Endothelial cell of umbilical vein (primary cell): ENCODE measurements around the gene KCNIP3. TPM values are rescaled to one million over a fixed set of nuclear protein-coding genes. Genes with fewer than 3 reads are reported as not detected.

Experiments
- BruUV-seq: library from RNA; stranded (reverse); fragments of 400-500 nt; replicated peaks from 2 replicates; lab custom pipeline; 2021; lab: Mats Ljungman, UMichigan
- CTCF ChIA-PET: fragments of 300-600, 350-600 bp; sonication (Branson Sonifier 250); formaldehyde crosslinking; loops from one replicate; lab custom pipeline; 2021; ENCODE audit warnings: antibody characterized with exemption, inconsistent platforms; lab: Charles Lee
- POLR2A ChIA-PET: fragments of 300-600, 350-600 bp; sonication (Branson Sonifier 250); formaldehyde crosslinking; loops from one replicate; lab custom pipeline; 2021; ENCODE audit warnings: antibody characterized with exemption, inconsistent platforms; lab: Charles Lee
- DNase-seq: peaks from one replicate; pipeline ENCODE4 v3.0.0-alpha.2; 2011; ENCODE audit warnings: low read depth, low spot score
- FAIRE-seq: peaks from 2 replicates; lab custom pipeline; 2011; peaks lifted over from hg19 to GRCh38; lab: Jason Lieb, UNC
- H2AFZ ChIP-seq: 2 replicates; pipeline ENCODE4 v1.6.0; 2012; ENCODE audit warnings: low read depth, low read length, control low read depth, inconsistent platforms
- H3K27ac ChIP-seq: 2 replicates; pipeline ENCODE4 v1.5.1; 2011; ENCODE audit warnings: low read depth, mild to moderate bottlenecking, control low read depth, low read length, moderate library complexity; ENCODE audit not compliant: insufficient read depth
- H3K27me3 ChIP-seq, 2 experiments: 2 replicates each; pipeline versions ENCODE4 v1.6.0 to v1.6.1; 2011; ENCODE audit warnings: low read length in 2 of 2, mixed read lengths in 1 of 2; ENCODE audit not compliant: control insufficient read depth in 2 of 2, insufficient read depth in 2 of 2
- H3K36me3 ChIP-seq, 2 experiments: 2 replicates in 1 of 2; 3 replicates in 1 of 2; pipeline ENCODE4 v1.5.1; 2011; ENCODE audit warnings: low read length in 2 of 2, mild to moderate bottlenecking in 1 of 2, moderate library complexity in 1 of 2; ENCODE audit not compliant: control insufficient read depth in 2 of 2, insufficient read depth in 2 of 2; ENCODE audit errors: extremely low read depth in 1 of 2
- H3K4me1 ChIP-seq: 3 replicates; pipeline ENCODE4 v1.5.1; 2011; ENCODE audit warnings: mild to moderate bottlenecking, low read length; ENCODE audit not compliant: control insufficient read depth, insufficient read depth; ENCODE audit errors: extremely low read depth
- H3K4me2 ChIP-seq: 2 replicates; pipeline ENCODE4 v1.6.1; 2011; ENCODE audit warnings: low read length, control low read depth, mixed read lengths; ENCODE audit not compliant: insufficient read depth
- H3K4me3 ChIP-seq, 3 experiments: fragments of 200-600 bp in 1 of 3; sonication (generic), shearing (Covaris generic) in 1 of 3; replicated peaks in 1 of 3; 2 replicates each; pipeline ENCODE4 v1.5.1; 2011 to 2016; ENCODE audit warnings: control low read depth in 3 of 3, low read length in 3 of 3, mild to moderate bottlenecking in 2 of 3, inconsistent platforms in 1 of 3, low read depth in 1 of 3, moderate library complexity in 1 of 3; ENCODE audit not compliant: insufficient read depth in 1 of 3
- H3K79me2 ChIP-seq: 2 replicates; pipeline ENCODE4 v1.6.0; 2012; ENCODE audit warnings: low read length, inconsistent platforms; ENCODE audit not compliant: control insufficient read depth, insufficient read depth
- H3K9ac ChIP-seq: replicated peaks from 2 replicates; pipeline ENCODE3; 2011; ENCODE audit warnings: low read length, control low read depth; ENCODE audit not compliant: insufficient read depth; ENCODE audit errors: extremely low read depth
- H3K9me1 ChIP-seq: replicated peaks from 3 replicates; pipeline ENCODE4 v1.6.0; 2011; ENCODE audit warnings: mild to moderate bottlenecking, low read length; ENCODE audit not compliant: control insufficient read depth, insufficient read depth; ENCODE audit errors: extremely low read depth
- H3K9me3 ChIP-seq: replicated peaks from 2 replicates; pipeline ENCODE4 v1.5.1; 2012; ENCODE audit warnings: low read length, inconsistent platforms; ENCODE audit not compliant: control insufficient read depth, insufficient read depth
- H4K20me1 ChIP-seq: replicated peaks from 2 replicates; pipeline ENCODE3; 2011; ENCODE audit warnings: mild to moderate bottlenecking, low read length; ENCODE audit not compliant: control insufficient read depth, insufficient read depth; ENCODE audit errors: extremely low read depth
- EZH2 ChIP-seq: IDR thresholded peaks from 2 replicates; pipeline ENCODE4 v1.6.1; 2012; ENCODE audit warnings: borderline replicate concordance, low read depth, mild to moderate bottlenecking, moderate library complexity, low read length, inconsistent platforms; ENCODE audit not compliant: severe bottlenecking
- FOS ChIP-seq: IDR thresholded peaks from 2 replicates; pipeline ENCODE4 v1.6.1; 2011; ENCODE audit warnings: mild to moderate bottlenecking, low read length, moderate library complexity, borderline replicate concordance; ENCODE audit not compliant: insufficient read depth
- GATA2 ChIP-seq: IDR thresholded peaks from 2 replicates; pipeline ENCODE4 v1.7.0; 2011; ENCODE audit warnings: low read depth, mild to moderate bottlenecking, moderate library complexity, mixed read lengths, low read length; ENCODE audit not compliant: insufficient read length, insufficient read depth
- JUN ChIP-seq: IDR thresholded peaks from 2 replicates; pipeline ENCODE4 v1.6.1; 2011; ENCODE audit warnings: borderline replicate concordance, low read depth; ENCODE audit not compliant: insufficient read length, insufficient read depth
- MYC ChIP-seq: IDR thresholded peaks from one replicate; pipeline ENCODE4 v1.6.1; 2011; ENCODE audit warnings: mild to moderate bottlenecking, low read depth, low read length
- POLR2A ChIP-seq: IDR thresholded peaks from 2 replicates; pipeline ENCODE4 v1.6.1; 2012; ENCODE audit warnings: low read depth, mild to moderate bottlenecking, control low read depth, low read length
- POLR2AphosphoS5 ChIP-seq: IDR thresholded peaks from 2 replicates; pipeline ENCODE4 v1.6.1; 2012; ENCODE audit warnings: low read depth, mild to moderate bottlenecking, control low read depth, low read length, moderate library complexity; ENCODE audit not compliant: insufficient read depth
- dilution Hi-C: fragments of 300-500 bp; cut with MboI; formaldehyde crosslinking; loops from one replicate; pipeline ENCODE4 v1.15.0; 2019; ENCODE audit warnings: low sequenced_read_pairs; ENCODE audit not compliant: extremely low pct_ligation_motif_present
- intact Hi-C: fragments of 100-400 bp; cut with micrococcal nuclease; formaldehyde crosslinking; loops from one replicate; pipeline ENCODE4 v1.10.0; 2022
- polyA plus RNA-seq, 4 experiments: library from polyadenylated mRNA; depleted of rRNA in 3 of 4; stranded (reverse) in 3 of 4; unstranded in 1 of 4; fragments of >200 nt; gene quantifications; 2 replicates each; pipeline versions ENCODE4 v1.2.1 to v1.2.3, GENCODE V29; 2011 to 2012; ENCODE audit warnings: missing spikeins in 1 of 4
- total RNA-seq: library from RNA; stranded (reverse); gene quantifications from 2 replicates; pipeline ENCODE4 v1.2.3, GENCODE V29; 2021
- TF ChIP-seq, protein P1 (sequence below), 2 donors: IDR thresholded peaks; 1 replicate in 1 of 2; 2 replicates in 1 of 2; pipeline ENCODE4 v1.5.1; 2011; ENCODE audit warnings: low read length in 2 of 2, mild to moderate bottlenecking in 2 of 2, moderate library complexity in 2 of 2, control low read depth in 1 of 2, inconsistent platforms in 1 of 2, low read depth in 1 of 2; ENCODE audit not compliant: insufficient read depth in 1 of 2; ENCODE audit errors: extremely low read depth in 1 of 2
- TF ChIP-seq, protein P2 (sequence below): IDR thresholded peaks from 2 replicates; pipeline ENCODE4 v1.6.1; 2011; ENCODE audit not compliant: insufficient read depth, insufficient read length

The KCNIP3 gene
- total and polyA plus RNA-seq, 2 donors (not counting 3 experiments of a cell fraction or from before 2014, with no cell fraction given), result 0.12 to 0.62 TPM

DNA sequence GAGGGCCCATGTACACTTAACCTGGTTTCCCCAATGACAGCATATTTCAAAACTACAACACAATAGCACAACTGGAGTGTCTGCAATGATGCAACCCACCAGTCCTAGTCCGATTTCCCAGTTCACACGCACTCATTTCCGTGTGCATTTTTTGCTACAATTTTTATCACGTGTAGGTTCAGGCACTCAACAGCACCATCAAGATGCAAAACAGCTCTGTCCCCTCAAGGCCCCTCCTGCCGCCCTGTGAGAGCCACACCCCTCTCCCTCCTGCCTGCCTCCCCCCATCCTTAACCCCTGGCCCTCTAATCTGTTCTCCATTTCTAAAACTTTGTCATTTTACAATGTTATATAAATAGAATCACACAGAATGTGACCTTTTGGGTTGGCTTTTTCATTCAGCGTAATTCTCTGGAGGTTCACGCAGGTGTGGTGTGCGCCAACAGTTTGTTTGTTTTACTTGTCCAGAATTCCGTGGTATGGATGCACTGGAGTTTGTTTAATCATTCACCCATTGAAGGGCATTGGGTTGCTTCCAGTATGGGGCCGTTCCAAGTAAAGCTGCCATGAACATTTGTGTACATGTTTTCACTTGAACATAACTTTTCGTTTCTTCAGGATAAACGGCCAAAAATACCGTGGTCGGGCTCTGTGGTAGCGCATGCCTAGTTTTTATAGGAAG, 8.4 kb downstream of the KCNIP3 start:
- Histone ChIP-seq H3K4me2 (no peak overlapping the region), H3K79me2 (no peaks in the 10 kb centered on the region), H3K9me3 (no peaks in the 10 kb centered on the region), H3K27ac (no peak overlapping the region), H3K9me1 (no peaks in the 10 kb centered on the region), H3K9ac (no peak overlapping the region), H2AFZ (no peak overlapping the region), H3K4me3 (no peak overlapping the region), H4K20me1 (no peaks in the 10 kb centered on the region), H3K36me3 (no peaks in the 10 kb centered on the region), H3K4me1 (no peaks in the 10 kb centered on the region), H3K27me3 (no peaks in the 10 kb centered on the region)
- no TSS peak for BruUV-seq
- FAIRE-seq (no peak), DNase-seq (no peak)
- ChIA-PET CTCF (no interaction called here), POLR2A (no interaction called here)
- intact Hi-C loops (no loop called here), dilution Hi-C loops (no loop called here)
- no peak for TF ChIP-seq POLR2A
- TF ChIP-seq POLR2AphosphoS5, result no peak
- no peak for TF ChIP-seq JUN
- TF ChIP-seq FOS, result no peak
- TF ChIP-seq EZH2, result no peak
- TF ChIP-seq GATA2, result no peak
- TF ChIP-seq, protein P1, sequence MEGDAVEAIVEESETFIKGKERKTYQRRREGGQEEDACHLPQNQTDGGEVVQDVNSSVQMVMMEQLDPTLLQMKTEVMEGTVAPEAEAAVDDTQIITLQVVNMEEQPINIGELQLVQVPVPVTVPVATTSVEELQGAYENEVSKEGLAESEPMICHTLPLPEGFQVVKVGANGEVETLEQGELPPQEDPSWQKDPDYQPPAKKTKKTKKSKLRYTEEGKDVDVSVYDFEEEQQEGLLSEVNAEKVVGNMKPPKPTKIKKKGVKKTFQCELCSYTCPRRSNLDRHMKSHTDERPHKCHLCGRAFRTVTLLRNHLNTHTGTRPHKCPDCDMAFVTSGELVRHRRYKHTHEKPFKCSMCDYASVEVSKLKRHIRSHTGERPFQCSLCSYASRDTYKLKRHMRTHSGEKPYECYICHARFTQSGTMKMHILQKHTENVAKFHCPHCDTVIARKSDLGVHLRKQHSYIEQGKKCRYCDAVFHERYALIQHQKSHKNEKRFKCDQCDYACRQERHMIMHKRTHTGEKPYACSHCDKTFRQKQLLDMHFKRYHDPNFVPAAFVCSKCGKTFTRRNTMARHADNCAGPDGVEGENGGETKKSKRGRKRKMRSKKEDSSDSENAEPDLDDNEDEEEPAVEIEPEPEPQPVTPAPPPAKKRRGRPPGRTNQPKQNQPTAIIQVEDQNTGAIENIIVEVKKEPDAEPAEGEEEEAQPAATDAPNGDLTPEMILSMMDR (IDR thresholded peaks at IDR 0.05; ENCODE audit: extremely low read depth in 1 of 2, insufficient read depth in 1 of 2, low read depth in 1 of 2, low read length in 2 of 2), result no peak
- no peak for TF ChIP-seq MYC
- TF ChIP-seq, protein P2, sequence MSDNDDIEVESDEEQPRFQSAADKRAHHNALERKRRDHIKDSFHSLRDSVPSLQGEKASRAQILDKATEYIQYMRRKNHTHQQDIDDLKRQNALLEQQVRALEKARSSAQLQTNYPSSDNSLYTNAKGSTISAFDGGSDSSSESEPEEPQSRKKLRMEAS, result no peak
